GM19043 (cell line): ENCODE measurements around the gene NCBP2L.
A peak's percentile ranks its signal among the peaks of the same experiment; 100 is the strongest.

Experiments used
- ATAC-seq: cut with Tn5 transposase; IDR thresholded peaks from one replicate; pipeline ENCODE4 v1.9.1; 2021; ENCODE audit warnings: low read depth; ENCODE audit not compliant: unreplicated experiment

The NCBP2L gene

GRCh38 chrX:107777536-107777832, at the start of gene NCBP2L:
NCBP2L (plus strand) TSS chrX:107777733; CDS start chrX:107794221, 16,488 bp downstream.
- no peak for ATAC-seq

GRCh38 chrX:107728371-107729099, 49.0 kb upstream of the NCBP2L start:
- no peak for ATAC-seq

GRCh38 chrX:107729558-107730297, 47.8 kb upstream of the NCBP2L start:
- peak; percentile 82 for ATAC-seq

- ATAC-seq = no peak
Observed at GRCh38 chrX:107730298-107730655, 47.3 kb upstream of the NCBP2L start.

- no peak for ATAC-seq
Observed at GRCh38 chrX:107730991-107731766, 46.4 kb upstream of the NCBP2L start.

GRCh38 chrX:107731831-107732502, 45.6 kb upstream of the NCBP2L start:
- ATAC-seq = no peak

GRCh38 chrX:107733686-107734085, 43.8 kb upstream of the NCBP2L start:
- ATAC-seq = no peak

- no peak for ATAC-seq
Observed at GRCh38 chrX:107734646-107735045, 42.9 kb upstream of the NCBP2L start.

GRCh38 chrX:107736781-107737531, 40.6 kb upstream of the NCBP2L start:
- ATAC-seq = no peak

GRCh38 chrX:107738272-107738671, 39.3 kb upstream of the NCBP2L start:
- ATAC-seq = no peak

GRCh38 chrX:107738768-107739167, 38.8 kb upstream of the NCBP2L start:
- ATAC-seq = no peak

- ATAC-seq = no peak
Observed at GRCh38 chrX:107739541-107739940, 38.0 kb upstream of the NCBP2L start.

GRCh38 chrX:107741404-107741790, 36.1 kb upstream of the NCBP2L start:
- ATAC-seq = peak; percentile 18

- ATAC-seq = no peak
Observed at GRCh38 chrX:107742700-107743191, 34.8 kb upstream of the NCBP2L start.

GRCh38 chrX:107743995-107744394, 33.5 kb upstream of the NCBP2L start:
- no peak for ATAC-seq

- no peak for ATAC-seq
Observed at GRCh38 chrX:107744868-107745267, 32.7 kb upstream of the NCBP2L start.

GRCh38 chrX:107747596-107748161, 29.9 kb upstream of the NCBP2L start:
- ATAC-seq = no peak

GRCh38 chrX:107748506-107748905, 29.0 kb upstream of the NCBP2L start:
- ATAC-seq = no peak

- ATAC-seq = no peak
Observed at GRCh38 chrX:107750263-107750662, 27.3 kb upstream of the NCBP2L start.
